ENCODE data around the gene RSPRY1.
"Not testable (repeated sequence)": the region's sequence is repeated elsewhere in the genome, so short reads cannot be mapped to it uniquely, and the experiment has no call there.

RSPRY1 gene

GRCh38 chr16:57265850-57266530 is 79.9 kb downstream of the RSPRY1 start:
- ChIA-PET POLR2A (no interaction called here), CTCF (interaction anchor here (1.5 kb wide), 1 partner anchor 152 kb away, joined by 6 read pairs; no protein-coding TSS in a partner anchor)
- no peak for TF ChIP-seq CTCF (IDR thresholded peaks at IDR 0.05; ENCODE audit: control extremely low read depth, extremely low read depth, low read depth, missing control alignments)
- DNase-seq (ENCODE audit: extremely low spot score): no peak

- DNase-seq (ENCODE audit: extremely low spot score): peak; percentile 22
- POLR2A ChIA-PET: no interaction called here
- CTCF ChIA-PET: interaction anchor here (1.5 kb wide), 1 partner anchor 151 kb away, joined by 6 read pairs; no protein-coding TSS in a partner anchor
- no peak for TF ChIP-seq CTCF (IDR thresholded peaks at IDR 0.05; ENCODE audit: control extremely low read depth, extremely low read depth, low read depth, missing control alignments)
Measured at GRCh38 chr16:57266531-57267260, 80.6 kb downstream of the RSPRY1 start.

- CTCF ChIA-PET; DNase-seq (ENCODE audit: extremely low spot score); POLR2A ChIA-PET: not testable (repeated sequence)
Measured at GRCh38 chr16:57267343-57267742, 81.2 kb downstream of the RSPRY1 start.

- no peak for TF ChIP-seq CTCF (IDR thresholded peaks at IDR 0.05; ENCODE audit: control extremely low read depth, extremely low read depth, low read depth, missing control alignments)
- no peak for DNase-seq (ENCODE audit: extremely low spot score)
- CTCF ChIA-PET: interaction anchor here (1.2 to 1.5 kb wide), 2 partner anchors 11 to 149 kb away, joined by 4 to 5 read pairs; no protein-coding TSS in a partner anchor
- POLR2A ChIA-PET: no interaction called here
Measured at GRCh38 chr16:57268804-57269800, 83.0 kb downstream of the RSPRY1 start.

- TF ChIP-seq CTCF (IDR thresholded peaks at IDR 0.05; ENCODE audit: control extremely low read depth, extremely low read depth, low read depth, missing control alignments): no peak
- CTCF ChIA-PET: interaction anchor here (1.5 kb wide), 1 partner anchor 10 kb away, joined by 5 read pairs; no protein-coding TSS in a partner anchor
- POLR2A ChIA-PET: no interaction called here
- peak; percentile 15 for DNase-seq (ENCODE audit: extremely low spot score)
Measured at GRCh38 chr16:57270221-57271062, 84.3 kb downstream of the RSPRY1 start.

- no peak for TF ChIP-seq CTCF (IDR thresholded peaks at IDR 0.05; ENCODE audit: control extremely low read depth, extremely low read depth, low read depth, missing control alignments)
- DNase-seq (ENCODE audit: extremely low spot score): no peak
- POLR2A ChIA-PET: no interaction called here
- CTCF ChIA-PET: no interaction called here
Measured at GRCh38 chr16:57271063-57271345, 84.9 kb downstream of the RSPRY1 start.

Data from GM10248 (cell line).